GM13976 (cell line): ENCODE results near the gene UBE2I.

Source experiments
- DNase-seq: peaks from one replicate; pipeline ENCODE4 v3.0.0; 2012; ENCODE audit warnings: low spot score
- in situ Hi-C: fragments of 300-500 bp; cut with MboI; formaldehyde crosslinking; loops from one replicate; pipeline ENCODE4 v1.12.0; 2022; ENCODE audit warnings: low sequenced_read_pairs, mixed read lengths, inconsistent platforms; ENCODE audit not compliant: unreplicated experiment
- TF ChIP-seq, protein P1 (sequence below): IDR thresholded peaks from 2 replicates; pipeline ENCODE4 v1.5.1; 2012; ENCODE audit warnings: borderline replicate concordance, mild to moderate bottlenecking; ENCODE audit not compliant: insufficient read depth; ENCODE audit errors: extremely low read depth, missing control alignments, control extremely low read depth

Gene UBE2I

DNA sequence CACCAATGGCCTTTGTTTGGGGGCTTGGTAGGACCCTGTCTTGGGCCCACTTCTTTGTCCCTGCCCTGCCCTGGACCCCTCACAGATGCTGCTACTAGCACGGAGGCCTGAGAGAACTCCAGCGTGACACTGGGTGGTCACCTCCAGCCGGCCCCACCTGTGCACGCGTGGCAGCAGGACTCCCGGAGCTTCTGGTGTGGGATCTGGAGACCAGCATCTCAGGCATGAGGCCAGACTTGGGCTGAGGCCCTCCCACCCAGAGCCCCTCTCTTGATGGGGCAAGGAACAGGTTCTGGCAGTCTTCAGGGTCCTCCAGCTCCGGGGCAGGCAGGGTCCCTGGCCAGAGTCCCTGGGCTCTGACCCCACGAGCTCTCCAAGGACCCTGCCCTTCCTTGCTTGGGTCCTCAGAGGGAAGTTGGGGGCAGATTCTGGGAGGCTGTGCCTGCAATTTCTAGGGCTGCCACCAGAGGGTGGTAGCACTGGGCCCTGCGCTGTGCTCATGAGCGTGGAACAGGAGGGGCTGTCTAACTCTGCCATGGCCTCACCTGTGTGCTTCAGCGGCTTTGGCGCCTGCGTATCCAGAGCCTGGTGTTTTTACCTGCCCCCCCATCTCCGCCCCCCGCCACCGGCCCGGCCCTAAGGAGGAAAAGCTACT lies 21.0 kb downstream of the UBE2I start:
- in situ Hi-C loops, result no loop called here
- DNase-seq, result no peak
- TF ChIP-seq, protein P1, sequence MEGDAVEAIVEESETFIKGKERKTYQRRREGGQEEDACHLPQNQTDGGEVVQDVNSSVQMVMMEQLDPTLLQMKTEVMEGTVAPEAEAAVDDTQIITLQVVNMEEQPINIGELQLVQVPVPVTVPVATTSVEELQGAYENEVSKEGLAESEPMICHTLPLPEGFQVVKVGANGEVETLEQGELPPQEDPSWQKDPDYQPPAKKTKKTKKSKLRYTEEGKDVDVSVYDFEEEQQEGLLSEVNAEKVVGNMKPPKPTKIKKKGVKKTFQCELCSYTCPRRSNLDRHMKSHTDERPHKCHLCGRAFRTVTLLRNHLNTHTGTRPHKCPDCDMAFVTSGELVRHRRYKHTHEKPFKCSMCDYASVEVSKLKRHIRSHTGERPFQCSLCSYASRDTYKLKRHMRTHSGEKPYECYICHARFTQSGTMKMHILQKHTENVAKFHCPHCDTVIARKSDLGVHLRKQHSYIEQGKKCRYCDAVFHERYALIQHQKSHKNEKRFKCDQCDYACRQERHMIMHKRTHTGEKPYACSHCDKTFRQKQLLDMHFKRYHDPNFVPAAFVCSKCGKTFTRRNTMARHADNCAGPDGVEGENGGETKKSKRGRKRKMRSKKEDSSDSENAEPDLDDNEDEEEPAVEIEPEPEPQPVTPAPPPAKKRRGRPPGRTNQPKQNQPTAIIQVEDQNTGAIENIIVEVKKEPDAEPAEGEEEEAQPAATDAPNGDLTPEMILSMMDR, result peak; percentile 32

DNA sequence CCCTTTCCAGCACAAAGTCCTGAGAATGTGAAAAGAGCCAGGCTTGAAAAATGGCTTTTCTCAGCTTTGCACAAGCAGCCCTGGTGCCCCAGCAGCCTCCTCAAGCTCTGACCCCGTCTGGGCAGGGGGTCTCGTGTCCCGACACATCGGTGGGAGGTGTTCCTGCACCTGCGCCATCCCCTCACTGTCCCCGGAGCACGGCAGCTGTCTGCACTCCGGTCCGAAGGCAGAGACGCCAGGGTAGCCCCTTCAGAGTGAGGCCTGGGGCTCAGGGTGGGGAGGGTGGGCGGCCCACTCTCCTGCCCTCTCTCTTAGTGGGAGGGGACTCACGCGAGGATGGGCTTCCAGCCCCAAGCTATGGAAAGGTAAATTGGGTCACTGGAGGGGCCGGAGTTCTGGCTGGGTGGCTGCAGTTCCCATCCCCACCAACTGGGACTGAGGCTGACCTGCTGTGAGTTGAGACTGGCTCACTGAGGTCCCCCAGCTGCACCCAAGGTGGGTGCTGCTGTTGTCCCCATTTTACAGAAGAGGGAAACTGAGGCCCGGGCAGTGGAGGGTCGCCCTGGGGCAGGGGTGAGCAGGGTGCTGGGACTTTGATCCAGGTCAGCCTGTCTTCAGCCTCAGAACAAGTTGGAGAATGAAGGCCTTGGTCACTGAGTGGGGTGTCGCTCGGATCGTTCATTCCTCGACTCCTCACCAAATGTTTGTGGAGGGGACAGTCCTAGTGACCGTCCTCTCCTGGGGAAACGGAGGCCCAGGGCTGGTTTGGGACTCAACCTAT lies 21.7 kb downstream of the UBE2I start:
- in situ Hi-C loops, result no loop called here
- TF ChIP-seq, protein P1, result no peak
- DNase-seq, result no peak

DNA sequence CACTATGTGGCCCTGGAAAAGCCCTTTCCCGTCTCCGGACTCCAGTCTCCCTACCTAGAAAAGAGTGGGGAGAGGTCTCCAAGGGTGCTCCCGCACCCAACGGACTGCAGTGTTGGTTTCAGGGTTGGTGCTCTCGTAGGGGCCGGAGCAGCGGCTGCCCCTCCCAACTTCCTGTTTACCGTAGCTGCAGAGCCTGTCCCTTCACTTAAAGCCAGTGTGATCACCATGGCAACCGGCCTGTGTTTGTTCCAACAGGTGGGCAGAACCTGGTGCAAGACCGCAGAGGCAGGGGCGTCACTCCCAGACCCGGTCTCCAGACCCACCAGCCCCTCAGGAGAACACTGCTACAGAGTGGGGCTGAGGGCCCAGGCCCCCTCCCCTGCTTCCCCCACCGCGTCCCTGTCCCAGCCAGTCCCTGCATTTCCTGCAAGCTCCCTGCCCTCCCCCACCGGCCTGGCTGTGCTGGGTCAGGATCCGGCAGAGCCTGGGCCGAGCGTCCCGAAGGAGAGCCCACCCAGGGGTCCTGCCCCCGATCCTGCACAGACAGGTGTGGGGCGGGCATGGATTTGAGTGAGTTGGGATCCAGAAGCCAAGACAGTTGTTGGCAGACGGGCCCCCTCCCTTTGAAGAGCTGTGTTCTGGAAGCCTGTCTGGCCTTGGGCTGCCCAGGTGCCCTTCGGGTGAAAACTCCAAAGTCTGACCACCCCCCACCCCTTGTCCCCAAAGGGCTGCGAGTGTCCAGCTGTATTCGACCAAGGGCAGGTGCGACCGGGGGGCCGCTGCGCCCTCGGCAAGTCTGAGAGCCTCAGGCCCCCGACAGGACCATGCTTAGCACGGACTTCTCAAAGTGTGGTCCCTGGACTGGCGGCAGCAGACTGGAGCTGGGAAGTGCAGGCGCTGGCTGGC lies 22.5 kb downstream of the UBE2I start:
- TF ChIP-seq, protein P1, result no peak
- in situ Hi-C loops, result no loop called here
- DNase-seq, result peak; percentile 93

DNA sequence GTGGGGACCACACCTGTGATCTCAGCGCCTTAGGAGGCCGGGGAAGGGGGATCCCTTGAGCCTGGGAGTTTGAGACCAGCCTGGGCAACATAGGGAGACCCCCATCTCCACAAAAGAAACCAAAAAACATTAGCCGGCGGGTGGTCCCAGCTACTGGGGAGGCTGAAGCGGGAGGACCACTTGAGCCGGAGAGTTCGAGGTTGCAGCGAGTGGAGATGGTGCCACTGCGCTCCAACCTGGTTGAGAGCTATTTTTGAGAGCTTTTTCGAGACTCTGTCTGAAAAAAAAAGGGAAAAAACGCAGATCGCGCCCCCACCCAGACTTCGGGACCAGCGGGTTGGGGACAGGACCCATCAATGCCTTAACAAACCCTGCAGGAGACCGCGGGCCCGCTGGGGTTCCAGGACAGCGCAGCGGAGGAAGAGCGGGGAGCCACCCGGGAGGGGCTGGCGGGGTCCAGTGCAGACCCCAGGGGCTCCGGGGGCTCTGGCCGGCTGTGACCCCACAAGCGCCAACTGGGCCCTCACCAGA lies 23.2 kb downstream of the UBE2I start:
- in situ Hi-C loops, result no loop called here
- TF ChIP-seq, protein P1, result no peak
- no peak for DNase-seq

DNA sequence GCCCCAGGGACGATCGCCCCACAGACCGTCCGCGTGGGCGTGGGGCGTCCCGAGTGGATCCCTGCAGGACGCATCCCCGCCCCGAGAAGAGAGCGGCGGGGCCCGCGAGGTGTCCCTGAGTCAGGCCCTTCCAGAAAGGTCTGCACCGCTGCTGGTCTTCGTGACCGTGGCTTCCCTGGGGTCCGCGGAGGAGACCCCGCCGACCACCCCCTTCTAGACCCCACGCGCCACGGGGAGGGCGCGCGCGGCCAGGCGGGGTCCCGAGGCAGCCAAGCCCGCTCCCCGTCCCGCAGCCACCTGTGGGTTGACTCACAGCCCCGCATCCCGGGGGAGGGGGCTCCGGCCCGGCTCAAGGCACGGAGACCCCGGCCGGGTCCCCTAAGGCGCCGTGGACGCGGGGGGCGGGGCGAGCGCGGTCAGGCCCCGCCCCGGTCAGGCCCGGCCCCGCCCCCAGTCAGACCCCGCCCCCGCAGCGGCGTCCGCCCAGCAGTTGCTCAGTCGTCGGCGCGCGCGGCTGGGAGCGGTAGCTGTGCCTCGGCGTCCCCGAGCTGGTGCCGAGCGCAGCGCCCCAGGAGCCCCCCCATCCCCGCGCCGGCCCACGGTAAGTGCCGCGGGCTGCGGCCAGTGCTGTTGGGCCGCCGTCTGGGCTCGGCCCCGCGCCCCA lies 23.8 kb downstream of the UBE2I start, which contains the start of gene BAIAP3:
TSS of gene BAIAP3 (plus strand) at position 497 of the 664 bp plus-strand sequence. CDS start 4,905 bp downstream, outside the sequence.
- DNase-seq, result peak; percentile 85
- in situ Hi-C loops, result no loop called here
- TF ChIP-seq, protein P1, result no peak
